HepG2 (cell line): ENCODE results near the gene LSM5. TPM values are rescaled to one million over a fixed set of nuclear protein-coding genes. Genes with fewer than 3 reads are reported as not detected.

ENCODE experiments used
- ATAC-seq: fragments of 200-7000 bp; cut with Tn5 transposase; 3 replicates; pipeline ENCODE4 v1.9.1; 2020; ENCODE audit warnings: mild to moderate bottlenecking, moderate library complexity
- BruUV-seq: library from RNA; stranded (reverse); fragments of 400-500 nt; replicated peaks from 2 replicates; lab custom pipeline; 2021; lab: Mats Ljungman, UMichigan
- CTCF ChIA-PET: fragments of 300-600 bp; formaldehyde crosslinking; extraction: SDS; loops from one replicate; lab custom pipeline; 2021; ENCODE audit warnings: low total read pairs, inconsistent platforms, low intra/inter-chr PET ratio; lab: Yijun Ruan, JAX
- POLR2A ChIA-PET: fragments of 350-600 bp; sonication (Branson Sonifier 250); formaldehyde crosslinking; loops from one replicate; lab custom pipeline; 2020; ENCODE audit warnings: antibody characterized with exemption, inconsistent platforms; lab: Yijun Ruan, JAX
- DNase-seq: peaks from one replicate; pipeline ENCODE4 v3.0.0-alpha.2; 2015; ENCODE audit warnings: low spot score
- FAIRE-seq: peaks from 3 replicates; lab custom pipeline; 2011; peaks lifted over from hg19 to GRCh38; lab: Jason Lieb, UNC
- H2AFZ ChIP-seq: one replicate; pipeline ENCODE4 v1.6.1; 2011; ENCODE audit warnings: low read length, inconsistent platforms
- H3K27ac ChIP-seq: fragments of 300-600 bp; 3 replicates; pipeline ENCODE4 v1.8.0; 2011; ENCODE audit warnings: mixed run types, mild to moderate bottlenecking, mixed read lengths, low read length, inconsistent platforms; ENCODE audit not compliant: insufficient read depth; ENCODE audit errors: extremely low read length
- H3K27me3 ChIP-seq, 2 experiments: fragments of 200-600 bp in 1 of 2; 2 replicates in 1 of 2; 3 replicates in 1 of 2; pipeline versions ENCODE4 v1.6.0 to v1.8.0; 2011; ENCODE audit warnings: low read length in 2 of 2, mild to moderate bottlenecking in 2 of 2, moderate library complexity in 2 of 2, inconsistent platforms in 1 of 2; ENCODE audit not compliant: insufficient read depth in 2 of 2, control insufficient read depth in 1 of 2
- H3K36me3 ChIP-seq, 2 experiments: fragments of 200-600 bp in 1 of 2; replicated peaks in 1 of 2; 2 replicates in 1 of 2; 3 replicates in 1 of 2; pipeline versions ENCODE4 v1.5.1 to v1.8.0; 2011; ENCODE audit warnings: low read length in 2 of 2, inconsistent platforms in 1 of 2; ENCODE audit not compliant: insufficient read depth in 2 of 2, control insufficient read depth in 1 of 2
- H3K4me1 ChIP-seq: 2 replicates; pipeline ENCODE4 v1.5.1; 2012; ENCODE audit warnings: low read length, inconsistent platforms; ENCODE audit not compliant: insufficient read depth
- H3K4me2 ChIP-seq: 2 replicates; pipeline ENCODE4 v1.6.0; 2011; ENCODE audit warnings: low read depth, low read length, inconsistent platforms
- H3K4me3 ChIP-seq, 3 experiments: fragments of 200-600 bp in 1 of 3; sonication (generic), shearing (Covaris generic) in 1 of 3; replicated peaks in 1 of 3; 2 replicates each; pipeline ENCODE4 v1.5.1; 2011 to 2016; ENCODE audit warnings: low read length in 3 of 3, inconsistent platforms in 2 of 3, low read depth in 2 of 3, mild to moderate bottlenecking in 2 of 3, control low read depth in 1 of 3, mixed read lengths in 1 of 3; ENCODE audit not compliant: insufficient read depth in 1 of 3
- H3K79me2 ChIP-seq: one replicate; pipeline ENCODE4 v1.6.1; 2011; ENCODE audit warnings: low read length, inconsistent platforms; ENCODE audit not compliant: insufficient read depth
- H3K9ac ChIP-seq: 2 replicates; pipeline ENCODE4 v1.6.0; 2011; ENCODE audit warnings: mild to moderate bottlenecking, low read depth, low read length, inconsistent platforms; ENCODE audit not compliant: insufficient read depth
- H3K9me3 ChIP-seq: 2 replicates; pipeline ENCODE4 v1.5.1; 2012; ENCODE audit warnings: mild to moderate bottlenecking, low read length
- H4K20me1 ChIP-seq: 2 replicates; pipeline ENCODE4 v1.6.0; 2011; ENCODE audit warnings: inconsistent platforms, mild to moderate bottlenecking, low read length, moderate library complexity; ENCODE audit not compliant: insufficient read depth
- FLYWCH1 ChIP-seq: sonication (generic); formaldehyde crosslinking; IDR thresholded peaks from 2 replicates; pipeline ENCODE4 v1.8.1; 2023; ENCODE audit warnings: mild to moderate bottlenecking, missing genetic modification reagents
- MZF1 ChIP-seq: sonication (generic); formaldehyde crosslinking; IDR thresholded peaks from 2 replicates; pipeline ENCODE4 v1.8.1; 2023; ENCODE audit warnings: mild to moderate bottlenecking, missing genetic modification reagents, borderline replicate concordance
- NCOA1 ChIP-seq: sonication (generic); formaldehyde crosslinking; IDR thresholded peaks from 2 replicates; pipeline ENCODE4 v1.9.0; 2021; ENCODE audit warnings: missing genetic modification reagents
- NCOA5 ChIP-seq: sonication (generic); formaldehyde crosslinking; IDR thresholded peaks from 2 replicates; pipeline ENCODE4 v1.4.0; 2020; ENCODE audit warnings: missing genetic modification reagents
- PRPF4 ChIP-seq: fragments of 200-400 bp; formaldehyde crosslinking; IDR thresholded peaks from 2 replicates; pipeline ENCODE4 v1.6.1; 2016; ENCODE audit warnings: low read length, low read depth; ENCODE audit not compliant: poor library complexity, severe bottlenecking
- RAD21 ChIP-seq: fragments of 450-650 bp; formaldehyde crosslinking; IDR thresholded peaks from 2 replicates; pipeline ENCODE4 v1.5.0; 2020; ENCODE audit warnings: mild to moderate bottlenecking
- RARA ChIP-seq: IDR thresholded peaks from 2 replicates; pipeline ENCODE4 v1.6.1; 2016; ENCODE audit warnings: missing genetic modification reagents, missing compliant biosample characterization
- SMC3 ChIP-seq: IDR thresholded peaks from 2 replicates; pipeline ENCODE4 v1.6.1; 2011; ENCODE audit warnings: low read length, improper control_type of control experiment
- SP2 ChIP-seq: sonication (generic); formaldehyde crosslinking; IDR thresholded peaks from 2 replicates; pipeline ENCODE4 v1.5.1; 2020; ENCODE audit warnings: mild to moderate bottlenecking, missing genetic modification reagents
- SRSF4 ChIP-seq: fragments of 200-400 bp; formaldehyde crosslinking; IDR thresholded peaks from one replicate; pipeline ENCODE4 v1.6.1; 2018; ENCODE audit warnings: mild to moderate bottlenecking, low read depth, low read length, moderate library complexity; ENCODE audit not compliant: poor library complexity, severe bottlenecking
- STAG1 ChIP-seq: sonication (generic); formaldehyde crosslinking; IDR thresholded peaks from 2 replicates; pipeline ENCODE4 v1.4.0; 2020; ENCODE audit warnings: missing genetic modification reagents
- ZNF101 ChIP-seq: sonication (generic); formaldehyde crosslinking; IDR thresholded peaks from 2 replicates; pipeline ENCODE4 v1.4.0; 2020; ENCODE audit warnings: mild to moderate bottlenecking, low read depth, missing genetic modification reagents, borderline replicate concordance
- ZNF24 ChIP-seq: fragments of 450-650 bp; IDR thresholded peaks from 2 replicates; pipeline ENCODE4 v1.6.1; 2017; ENCODE audit warnings: antibody characterized with exemption, mild to moderate bottlenecking
- ZNF546 ChIP-seq: sonication (generic); formaldehyde crosslinking; conservative IDR thresholded peaks from 2 replicates; pipeline ENCODE4 v1.8.1; 2023; ENCODE audit warnings: mild to moderate bottlenecking, missing genetic modification reagents
- WGBS: methylation state at CpG from one replicate; pipeline ENCODE4 v1.1.6; 2017; ENCODE audit warnings: low lambda C conversion rate; 5-methylcytosine and 5-hydroxymethylcytosine counted together
- in situ Hi-C: cut with HindIII; loops from 2 replicates; pipeline ENCODE4 v1.10.0; 2017; ENCODE audit warnings: low pct_unique_long_range_greater_than_20kb; ENCODE audit not compliant: extremely low pct_ligation_motif_present
- intact Hi-C: fragments of 100-400 bp; cut with micrococcal nuclease; formaldehyde crosslinking; loops from one replicate; pipeline ENCODE4 v1.10.0; 2022; ENCODE audit not compliant: unreplicated experiment
- polyA plus RNA-seq, 8 experiments: library from polyadenylated mRNA; depleted of rRNA in 3 of 8; stranded (reverse) in 7 of 8; unstranded in 1 of 8; fragments of >200 nt; fragmentation: Illumina TruSeq in 4 of 8; extraction: Trizol in 4 of 8; gene quantifications; 2 replicates each; pipeline versions ENCODE4 v1.2.1 to v1.2.3, GENCODE V29; 2011 to 2016; ENCODE audit warnings: low read depth in 4 of 8, missing spikeins in 1 of 8, mixed read lengths in 1 of 8; ENCODE audit not compliant: insufficient read depth in 1 of 8
- total RNA-seq, 5 experiments: library from RNA; depleted of rRNA; stranded (reverse); fragments of >200 nt; fragmentation: Illumina TruSeq; extraction: Trizol; gene quantifications; 2 replicates each; pipeline ENCODE4 v1.2.3, GENCODE V29; 2016; ENCODE audit warnings: low read depth in 1 of 5
- TF ChIP-seq, protein P1 (sequence below): IDR thresholded peaks from 2 replicates; pipeline ENCODE4 v1.6.1; 2016
- TF ChIP-seq, protein P2 (sequence below): sonication (generic); formaldehyde crosslinking; IDR thresholded peaks from 2 replicates; pipeline ENCODE4 v1.5.0; 2020; ENCODE audit warnings: missing genetic modification reagents, mild to moderate bottlenecking, borderline replicate concordance
- TF ChIP-seq, protein P3 (sequence below): sonication (generic); formaldehyde crosslinking; IDR thresholded peaks from 2 replicates; pipeline ENCODE4 v1.5.0; 2020; ENCODE audit warnings: mild to moderate bottlenecking, missing genetic modification reagents, moderate library complexity
- TF ChIP-seq, protein P4 (sequence below): sonication (generic); formaldehyde crosslinking; IDR thresholded peaks from 2 replicates; pipeline ENCODE4 v1.5.0; 2020; ENCODE audit warnings: mild to moderate bottlenecking, missing genetic modification reagents, borderline replicate concordance

The LSM5 gene
- total and polyA plus RNA-seq, 2 of the 13 experiments (the other 11 are each of a cell fraction or from before 2014, with no cell fraction given): 30.3 to 183 TPM

DNA sequence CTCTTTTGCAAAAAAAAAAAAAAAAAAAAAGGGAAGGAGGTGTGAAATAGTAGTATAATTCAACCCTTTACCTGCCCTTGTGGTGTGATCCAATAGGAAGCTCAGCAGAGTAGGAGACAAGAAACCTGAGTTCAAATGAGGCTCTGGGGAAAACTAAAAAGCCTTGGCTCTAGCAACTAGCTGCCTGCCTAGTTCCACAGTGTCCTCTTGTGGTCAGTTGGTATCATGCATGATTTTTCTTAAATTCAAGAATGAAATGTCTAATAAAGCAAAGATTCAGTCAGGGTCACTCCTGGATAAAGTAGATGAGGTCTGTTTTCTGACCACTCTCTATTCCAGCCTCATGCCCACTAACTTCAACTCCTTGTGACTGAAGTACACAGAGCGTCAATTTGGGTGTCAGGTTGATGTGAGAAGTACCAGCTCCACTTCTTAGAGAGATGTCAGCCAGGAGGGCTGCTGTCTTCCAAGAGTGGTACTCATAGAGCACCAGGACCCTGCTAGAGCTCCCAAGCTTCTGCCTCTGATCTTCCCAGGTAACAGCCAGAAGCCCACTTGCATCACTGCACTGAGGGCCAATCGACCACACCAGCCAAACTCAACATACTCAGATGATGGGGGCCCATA lies 10.5 kb downstream of the LSM5 start:
- Histone ChIP-seq H3K27me3 (no peaks in the 10 kb centered on the region), H3K9ac (no peak overlapping the region), H3K79me2 (no peaks in the 10 kb centered on the region), H3K4me3 (no peak overlapping the region), H3K9me3 (no peaks in the 10 kb centered on the region), H4K20me1 (no peaks in the 10 kb centered on the region), H3K4me1 (no peaks in the 10 kb centered on the region), H3K36me3 (no peaks in the 10 kb centered on the region), H3K4me2 (no peak overlapping the region), H3K27ac (no peak overlapping the region), H2AFZ (no peak overlapping the region)
- BruUV-seq: no TSS peak
- intact Hi-C loops (loop anchor here (1.0 kb wide), 1 partner anchor 735 kb away; no protein-coding TSS in a partner anchor), in situ Hi-C loops (loop anchor here (10.0 kb wide), 2 partner anchors 265 to 735 kb away; no protein-coding TSS in a partner anchor)
- DNase-seq (peak; percentile 54), ATAC-seq (peak; percentile 49; the same call in 2 of the 3 replicates), FAIRE-seq (peak; percentile 52)
- ChIA-PET POLR2A (interaction anchor here (1.0 kb wide), 1 partner anchor 269 kb away, joined by 7 read pairs; no protein-coding TSS in a partner anchor), CTCF (interaction anchor here (0.7 to 3.3 kb wide), 3 partner anchors 269 to 736 kb away, joined by 4 to 37 read pairs (median 4); no protein-coding TSS in a partner anchor)
- 30% methylated on average over 2 of the region's 2 CpGs for WGBS
- TF ChIP-seq RARA (CRISPR knock-in tag): no peak
- TF ChIP-seq NCOA1 (CRISPR knock-in tag): no peak
- TF ChIP-seq STAG1: peak; percentile 86
- TF ChIP-seq ZNF101: no peak
- no peak for TF ChIP-seq ZNF24
- TF ChIP-seq, protein P1, sequence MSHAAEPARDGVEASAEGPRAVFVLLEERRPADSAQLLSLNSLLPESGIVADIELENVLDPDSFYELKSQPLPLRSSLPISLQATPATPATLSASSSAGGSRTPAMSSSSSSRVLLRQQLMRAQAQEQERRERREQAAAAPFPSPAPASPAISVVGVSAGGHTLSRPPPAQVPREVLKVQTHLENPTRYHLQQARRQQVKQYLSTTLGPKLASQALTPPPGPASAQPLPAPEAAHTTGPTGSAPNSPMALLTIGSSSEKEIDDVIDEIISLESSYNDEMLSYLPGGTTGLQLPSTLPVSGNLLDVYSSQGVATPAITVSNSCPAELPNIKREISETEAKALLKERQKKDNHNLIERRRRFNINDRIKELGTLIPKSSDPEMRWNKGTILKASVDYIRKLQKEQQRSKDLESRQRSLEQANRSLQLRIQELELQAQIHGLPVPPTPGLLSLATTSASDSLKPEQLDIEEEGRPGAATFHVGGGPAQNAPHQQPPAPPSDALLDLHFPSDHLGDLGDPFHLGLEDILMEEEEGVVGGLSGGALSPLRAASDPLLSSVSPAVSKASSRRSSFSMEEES (CRISPR knock-in tag): no peak
- no peak for TF ChIP-seq PRPF4
- TF ChIP-seq FLYWCH1 (CRISPR knock-in tag): no peak
- TF ChIP-seq, protein P2, sequence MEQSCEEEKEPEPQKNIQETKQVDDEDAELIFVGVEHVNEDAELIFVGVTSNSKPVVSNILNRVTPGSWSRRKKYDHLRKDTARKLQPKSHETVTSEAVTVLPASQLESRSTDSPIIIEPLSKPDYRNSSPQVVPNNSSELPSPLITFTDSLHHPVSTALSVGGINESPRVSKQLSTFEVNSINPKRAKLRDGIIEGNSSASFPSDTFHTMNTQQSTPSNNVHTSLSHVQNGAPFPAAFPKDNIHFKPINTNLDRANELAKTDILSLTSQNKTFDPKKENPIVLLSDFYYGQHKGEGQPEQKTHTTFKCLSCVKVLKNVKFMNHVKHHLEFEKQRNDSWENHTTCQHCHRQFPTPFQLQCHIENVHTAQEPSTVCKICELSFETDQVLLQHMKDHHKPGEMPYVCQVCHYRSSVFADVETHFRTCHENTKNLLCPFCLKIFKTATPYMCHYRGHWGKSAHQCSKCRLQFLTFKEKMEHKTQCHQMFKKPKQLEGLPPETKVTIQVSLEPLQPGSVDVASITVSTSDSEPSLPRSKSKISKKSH: no peak
- no peak for TF ChIP-seq NCOA5
- peak; percentile 86 for TF ChIP-seq SMC3
- TF ChIP-seq RAD21: peak; percentile 62
- TF ChIP-seq, protein P3, sequence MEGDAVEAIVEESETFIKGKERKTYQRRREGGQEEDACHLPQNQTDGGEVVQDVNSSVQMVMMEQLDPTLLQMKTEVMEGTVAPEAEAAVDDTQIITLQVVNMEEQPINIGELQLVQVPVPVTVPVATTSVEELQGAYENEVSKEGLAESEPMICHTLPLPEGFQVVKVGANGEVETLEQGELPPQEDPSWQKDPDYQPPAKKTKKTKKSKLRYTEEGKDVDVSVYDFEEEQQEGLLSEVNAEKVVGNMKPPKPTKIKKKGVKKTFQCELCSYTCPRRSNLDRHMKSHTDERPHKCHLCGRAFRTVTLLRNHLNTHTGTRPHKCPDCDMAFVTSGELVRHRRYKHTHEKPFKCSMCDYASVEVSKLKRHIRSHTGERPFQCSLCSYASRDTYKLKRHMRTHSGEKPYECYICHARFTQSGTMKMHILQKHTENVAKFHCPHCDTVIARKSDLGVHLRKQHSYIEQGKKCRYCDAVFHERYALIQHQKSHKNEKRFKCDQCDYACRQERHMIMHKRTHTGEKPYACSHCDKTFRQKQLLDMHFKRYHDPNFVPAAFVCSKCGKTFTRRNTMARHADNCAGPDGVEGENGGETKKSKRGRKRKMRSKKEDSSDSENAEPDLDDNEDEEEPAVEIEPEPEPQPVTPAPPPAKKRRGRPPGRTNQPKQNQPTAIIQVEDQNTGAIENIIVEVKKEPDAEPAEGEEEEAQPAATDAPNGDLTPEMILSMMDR (CRISPR knock-in tag): peak; percentile 85
- TF ChIP-seq SP2 (CRISPR knock-in tag): no peak
- TF ChIP-seq SRSF4: no peak
- no peak for TF ChIP-seq ZNF546 (CRISPR knock-in tag)
- TF ChIP-seq, protein P4, sequence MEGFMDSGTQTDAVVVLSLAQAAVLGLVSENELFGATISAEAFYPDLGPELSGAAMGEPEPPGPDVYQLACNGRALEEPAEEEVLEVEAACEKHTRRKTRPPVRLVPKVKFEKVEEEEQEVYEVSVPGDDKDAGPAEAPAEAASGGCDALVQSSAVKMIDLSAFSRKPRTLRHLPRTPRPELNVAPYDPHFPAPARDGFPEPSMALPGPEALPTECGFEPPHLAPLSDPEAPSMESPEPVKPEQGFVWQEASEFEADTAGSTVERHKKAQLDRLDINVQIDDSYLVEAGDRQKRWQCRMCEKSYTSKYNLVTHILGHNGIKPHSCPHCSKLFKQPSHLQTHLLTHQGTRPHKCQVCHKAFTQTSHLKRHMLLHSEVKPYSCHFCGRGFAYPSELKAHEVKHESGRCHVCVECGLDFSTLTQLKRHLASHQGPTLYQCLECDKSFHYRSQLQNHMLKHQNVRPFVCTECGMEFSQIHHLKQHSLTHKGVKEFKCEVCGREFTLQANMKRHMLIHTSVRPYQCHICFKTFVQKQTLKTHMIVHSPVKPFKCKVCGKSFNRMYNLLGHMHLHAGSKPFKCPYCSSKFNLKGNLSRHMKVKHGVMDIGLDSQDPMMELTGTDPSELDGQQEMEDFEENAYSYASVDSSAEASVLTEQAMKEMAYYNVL: no peak
- no peak for TF ChIP-seq MZF1 (CRISPR knock-in tag)
